GM10847 (cell line): Measurements from ENCODE around the gene TOM1L1.

Experiments used
- POLR2A ChIP-seq: IDR thresholded peaks from 2 replicates; pipeline ENCODE4 v1.6.1; 2011; ENCODE audit not compliant: insufficient read length; ENCODE audit errors: extremely low read depth

The TOM1L1 gene

GRCh38 chr17:54968262-54968987 lies 67.8 kb downstream of the TOM1L1 start, which contains the start of the genes COX11 and STXBP4:
TSS of gene COX11 (minus strand) at chr17:54968654. CDS start at chr17:54968646, 8 bp downstream.
TSS of gene STXBP4 (plus strand) at chr17:54968765. CDS start at chr17:54986220, 17,455 bp downstream.
- peak; percentile 76 for TF ChIP-seq POLR2A

- TF ChIP-seq POLR2A = no peak
Measured at GRCh38 chr17:54968988-54969332, 68.3 kb downstream of the TOM1L1 start.

- TF ChIP-seq POLR2A = no peak
Measured at GRCh38 chr17:54969658-54970572, 69.3 kb downstream of the TOM1L1 start.

- no peak for TF ChIP-seq POLR2A
Measured at GRCh38 chr17:54971147-54971546, 70.5 kb downstream of the TOM1L1 start.

GRCh38 chr17:54971901-54972300 lies 71.2 kb downstream of the TOM1L1 start:
- TF ChIP-seq POLR2A = no peak

GRCh38 chr17:54972406-54973138 lies 71.9 kb downstream of the TOM1L1 start:
- TF ChIP-seq POLR2A = no peak

- no peak for TF ChIP-seq POLR2A
Measured at GRCh38 chr17:54974759-54975158, 74.1 kb downstream of the TOM1L1 start.

- no peak for TF ChIP-seq POLR2A
Measured at GRCh38 chr17:54976316-54976715, 75.7 kb downstream of the TOM1L1 start.

GRCh38 chr17:54977744-54978143 lies 77.1 kb downstream of the TOM1L1 start:
- no peak for TF ChIP-seq POLR2A

- no peak for TF ChIP-seq POLR2A
Measured at GRCh38 chr17:54979657-54980056, 79.0 kb downstream of the TOM1L1 start.

- no peak for TF ChIP-seq POLR2A
Measured at GRCh38 chr17:54980375-54980774, 79.7 kb downstream of the TOM1L1 start.

GRCh38 chr17:54982399-54982798 lies 81.7 kb downstream of the TOM1L1 start:
- TF ChIP-seq POLR2A = no peak

- TF ChIP-seq POLR2A = no peak
Measured at GRCh38 chr17:54983260-54983659, 82.6 kb downstream of the TOM1L1 start.

GRCh38 chr17:54985476-54985875 lies 84.8 kb downstream of the TOM1L1 start:
- no peak for TF ChIP-seq POLR2A

- no peak for TF ChIP-seq POLR2A
Measured at GRCh38 chr17:54990118-54990517, 89.5 kb downstream of the TOM1L1 start.
